HG03280 (cell line): ENCODE measurements around the gene PALLD.
"Not testable (repeated sequence)": the region's sequence is repeated elsewhere in the genome, so short reads cannot be mapped to it uniquely, and the experiment has no call there.

Experiments
- ATAC-seq: cut with Tn5 transposase; IDR thresholded peaks from one replicate; pipeline ENCODE4 v1.9.1; 2021; ENCODE audit warnings: mild to moderate bottlenecking, moderate library complexity; ENCODE audit not compliant: unreplicated experiment

The PALLD gene

GRCh38 chr4:168805341-168805740, 308.5 kb downstream of the PALLD start:
- ATAC-seq = no peak

- ATAC-seq = not testable (repeated sequence)
These were observed 309.4 kb downstream of the PALLD start for GRCh38 chr4:168806247-168806646.

- no peak for ATAC-seq
These were observed 314.4 kb downstream of the PALLD start for GRCh38 chr4:168811207-168811606.

GRCh38 chr4:168811786-168812651, 315.2 kb downstream of the PALLD start:
- no peak for ATAC-seq

- ATAC-seq = no peak
These were observed 316.0 kb downstream of the PALLD start for GRCh38 chr4:168812806-168813205.

GRCh38 chr4:168813890-168814289, 317.0 kb downstream of the PALLD start:
- ATAC-seq = no peak

GRCh38 chr4:168815379-168816345, 318.8 kb downstream of the PALLD start:
- ATAC-seq = no peak

GRCh38 chr4:168817370-168817769, 320.5 kb downstream of the PALLD start:
- ATAC-seq = no peak

GRCh38 chr4:168822481-168822880, 325.6 kb downstream of the PALLD start:
- no peak for ATAC-seq

GRCh38 chr4:168825975-168826374, 329.1 kb downstream of the PALLD start:
- ATAC-seq = no peak

- ATAC-seq = no peak
These were observed 329.8 kb downstream of the PALLD start for GRCh38 chr4:168826620-168827019.

- no peak for ATAC-seq
These were observed 334.1 kb downstream of the PALLD start for GRCh38 chr4:168830777-168831512.

- no peak for ATAC-seq
These were observed 334.7 kb downstream of the PALLD start for GRCh38 chr4:168831585-168831918.

GRCh38 chr4:168831919-168832762, 335.3 kb downstream of the PALLD start:
- ATAC-seq = peak; percentile 87

GRCh38 chr4:168832763-168833575, 336.1 kb downstream of the PALLD start:
- no peak for ATAC-seq

GRCh38 chr4:168833881-168834280, 337.0 kb downstream of the PALLD start:
- no peak for ATAC-seq

GRCh38 chr4:168835880-168836454, 339.1 kb downstream of the PALLD start:
- ATAC-seq = no peak

- no peak for ATAC-seq
These were observed 339.6 kb downstream of the PALLD start for GRCh38 chr4:168836490-168836889.

GRCh38 chr4:168837922-168838321, 341.1 kb downstream of the PALLD start:
- ATAC-seq = no peak
